SK-N-SH (cell line): Measurements from ENCODE around the gene MIGA1. TPM values are rescaled to one million over a fixed set of nuclear protein-coding genes. Genes with fewer than 3 reads are reported as not detected.
A peak's percentile ranks its signal among the peaks of the same experiment; 100 is the strongest.

Experiments used
- CTCF ChIA-PET: fragments of 300-600, 350-600 bp; formaldehyde crosslinking; extraction: SDS; loops from one replicate; lab custom pipeline; 2021; lab: Yijun Ruan, JAX
- POLR2A ChIA-PET: fragments of 350-600 bp; sonication (Branson Sonifier 250); formaldehyde crosslinking; extraction: SDS; loops from one replicate; lab custom pipeline; 2020; ENCODE audit warnings: antibody characterized with exemption, inconsistent platforms; lab: Yijun Ruan, JAX
- DNase-seq: peaks from one replicate; pipeline ENCODE4 v3.0.0; 2012
- H2AFZ ChIP-seq: fragments of 200-600 bp; sonication (generic); 2 replicates; pipeline ENCODE4 v1.8.1; 2016; ENCODE audit warnings: antibody characterized with exemption, mild to moderate bottlenecking, low read depth
- H3F3A ChIP-seq: fragments of 200-600 bp; sonication (generic); replicated peaks from 2 replicates; pipeline ENCODE3; 2016; ENCODE audit warnings: antibody characterized with exemption, mild to moderate bottlenecking; ENCODE audit not compliant: insufficient read depth
- H3K27ac ChIP-seq, 2 experiments: fragments of 200-500 bp in 1 of 2; fragments of 200-600 bp in 1 of 2; sonication (Bioruptor generic) in 1 of 2; sonication (generic), shearing (Covaris generic) in 1 of 2; 2 replicates each; pipeline versions ENCODE4 v1.5.1 to v1.6.1; 2014 to 2016; ENCODE audit warnings: low read depth in 2 of 2, inconsistent platforms in 1 of 2, low read length in 1 of 2, mild to moderate bottlenecking in 1 of 2, mixed read lengths in 1 of 2
- H3K27me3 ChIP-seq: fragments of 200-600 bp; sonication (generic), shearing (Covaris generic); 2 replicates; pipeline ENCODE4 v1.6.1; 2016; ENCODE audit warnings: mixed run types; ENCODE audit not compliant: insufficient read depth
- H3K36me3 ChIP-seq, 2 experiments: fragments of 200-500 bp in 1 of 2; fragments of 200-600 bp in 1 of 2; sonication (Bioruptor generic) in 1 of 2; sonication (generic) in 1 of 2; replicated peaks in 1 of 2; 2 replicates each; pipeline versions ENCODE3 to v1.5.1; 2014 to 2016; ENCODE audit warnings: low read length in 1 of 2, mild to moderate bottlenecking in 1 of 2; ENCODE audit not compliant: insufficient read depth in 2 of 2, control insufficient read depth in 1 of 2
- H3K4me1 ChIP-seq, 2 experiments: fragments of 200-500 bp in 1 of 2; fragments of 200-600 bp in 1 of 2; sonication (Bioruptor generic) in 1 of 2; sonication (generic), shearing (Covaris generic) in 1 of 2; 2 replicates each; pipeline versions ENCODE4 v1.5.1 to v1.6.1; 2014 to 2016; ENCODE audit warnings: low read depth in 1 of 2, low read length in 1 of 2, mixed run types in 1 of 2; ENCODE audit not compliant: insufficient read depth in 2 of 2, control insufficient read depth in 1 of 2
- H3K4me2 ChIP-seq: fragments of 200-600 bp; sonication (generic), shearing (Covaris generic); 2 replicates; pipeline ENCODE4 v1.6.1; 2017; ENCODE audit warnings: mixed run types
- H3K4me3 ChIP-seq, 2 experiments: fragments of 200-500 bp in 1 of 2; fragments of 200-600 bp in 1 of 2; sonication (Bioruptor generic) in 1 of 2; sonication (generic), shearing (Covaris generic) in 1 of 2; 2 replicates each; pipeline versions ENCODE4 v1.5.1 to v1.8.1; 2014 to 2016; ENCODE audit warnings: low read depth in 2 of 2, inconsistent platforms in 1 of 2, low read length in 1 of 2, mild to moderate bottlenecking in 1 of 2, mixed read lengths in 1 of 2, moderate library complexity in 1 of 2
- H3K79me2 ChIP-seq: fragments of 200-600 bp; sonication (generic); 2 replicates; pipeline ENCODE4 v1.8.1; 2017; ENCODE audit warnings: mild to moderate bottlenecking; ENCODE audit not compliant: insufficient read depth
- H3K9ac ChIP-seq: fragments of 200-600 bp; sonication (generic); 2 replicates; pipeline ENCODE4 v1.6.1; 2017; ENCODE audit warnings: mixed run types
- H3K9me2 ChIP-seq: fragments of 200-600 bp; sonication (generic); 2 replicates; pipeline ENCODE4 v1.6.1; 2017; ENCODE audit warnings: mixed run types
- H3K9me3 ChIP-seq: fragments of 200-600 bp; sonication (generic); 2 replicates; pipeline ENCODE4 v1.6.1; 2017; ENCODE audit warnings: mixed run types, mild to moderate bottlenecking, moderate library complexity
- H4K20me1 ChIP-seq: fragments of 200-600 bp; sonication (generic); 2 replicates; pipeline ENCODE4 v1.6.1; 2017; ENCODE audit warnings: mild to moderate bottlenecking, mixed run types; ENCODE audit not compliant: insufficient read depth
- FOSL2 ChIP-seq: IDR thresholded peaks from 2 replicates; pipeline ENCODE4 v1.4.0; 2012; ENCODE audit warnings: low read depth, mild to moderate bottlenecking, moderate library complexity, borderline replicate concordance
- FOXM1 ChIP-seq: IDR thresholded peaks from 2 replicates; pipeline ENCODE4 v1.4.0; 2012; ENCODE audit warnings: low read depth, mild to moderate bottlenecking
- GABPA ChIP-seq: IDR thresholded peaks from 2 replicates; pipeline ENCODE4 v1.4.0; 2012; ENCODE audit warnings: low read depth, mild to moderate bottlenecking
- JUND ChIP-seq: IDR thresholded peaks from 2 replicates; pipeline ENCODE4 v1.4.0; 2012
- NFIC ChIP-seq: IDR thresholded peaks from 2 replicates; pipeline ENCODE4 v1.4.0; 2012; ENCODE audit warnings: borderline replicate concordance
- NRF1 ChIP-seq: IDR thresholded peaks from 2 replicates; pipeline ENCODE4 v1.6.1; 2012; ENCODE audit warnings: low read depth, mild to moderate bottlenecking, low read length
- RAD21 ChIP-seq: IDR thresholded peaks from 2 replicates; pipeline ENCODE4 v1.6.1; 2012; ENCODE audit warnings: mild to moderate bottlenecking, low read length
- RCOR1 ChIP-seq: fragments of 150-350 bp; IDR thresholded peaks from 2 replicates; pipeline ENCODE4 v1.6.1; 2017; ENCODE audit warnings: antibody characterized with exemption, low read length
- RFX5 ChIP-seq: IDR thresholded peaks from 2 replicates; pipeline ENCODE4 v1.6.1; 2012; ENCODE audit warnings: mild to moderate bottlenecking, improper control_type of control experiment, low read length
- SMC3 ChIP-seq: IDR thresholded peaks from 2 replicates; pipeline ENCODE4 v1.6.1; 2012; ENCODE audit warnings: low read depth, low read length, improper control_type of control experiment
- YY1 ChIP-seq: IDR thresholded peaks from 2 replicates; pipeline ENCODE4 v1.4.0; 2012; ENCODE audit warnings: low read depth, mild to moderate bottlenecking
- WGBS: methylation state at CpG from one replicate; pipeline ENCODE4 v1.1.6; 2017; ENCODE audit warnings: low lambda C conversion rate; 5-methylcytosine and 5-hydroxymethylcytosine counted together
- polyA plus RNA-seq, 3 experiments: library from polyadenylated mRNA; depleted of rRNA; stranded (reverse); fragments of >200 nt; gene quantifications; 2 replicates each; pipeline ENCODE4 v1.2.3, GENCODE V29; 2012
- TF ChIP-seq, protein P1 (sequence below): fragments of 200-600 bp; sonication (generic); IDR thresholded peaks from 2 replicates; pipeline ENCODE4 v1.6.1; 2017; ENCODE audit warnings: antibody characterized with exemption, mild to moderate bottlenecking, moderate library complexity

The MIGA1 gene
- polyA plus RNA-seq, 1 of the 3 experiments (the other 2 are of a cell fraction), result 2.5 TPM

DNA sequence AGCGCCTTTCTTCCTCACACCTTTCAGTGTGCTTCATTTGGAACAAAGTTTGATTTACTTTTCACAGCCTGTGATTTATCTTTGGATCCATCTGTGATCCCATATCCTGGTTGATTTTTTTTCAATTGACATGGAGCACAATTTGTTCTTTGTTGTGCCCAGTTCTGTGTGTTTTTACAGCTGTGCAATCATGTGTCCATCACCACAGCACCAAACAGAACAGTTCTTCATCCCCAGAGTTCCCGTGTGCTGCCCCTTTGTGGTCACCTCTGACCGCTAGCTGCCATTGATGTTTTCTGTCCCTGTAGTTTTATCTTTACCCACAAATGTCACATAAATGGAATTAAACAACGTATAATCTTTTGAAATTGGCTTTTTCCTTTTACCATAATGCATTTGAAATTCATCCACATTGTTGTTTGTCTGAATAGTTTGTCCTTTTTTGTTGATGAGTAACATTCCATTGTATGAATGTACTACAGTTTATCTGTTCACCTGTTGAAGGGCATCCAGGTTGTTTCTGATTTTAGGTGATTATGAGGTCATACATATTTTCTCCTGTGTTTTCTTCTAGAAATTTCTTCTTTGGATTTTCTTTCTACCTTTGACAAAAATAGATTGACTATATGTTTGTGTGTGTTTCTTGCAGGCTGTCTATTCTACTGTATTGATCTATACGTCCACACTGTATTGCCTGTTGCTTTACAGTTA is 17.4 kb downstream of the MIGA1 start:
- no peak overlapping the region for H3K27ac ChIP-seq
- H2AFZ ChIP-seq, result no peak overlapping the region
- peaks cover 12% of the 10 kb centered on the region for H3F3A ChIP-seq
- no peaks in the 10 kb centered on the region for H3K27me3 ChIP-seq
- WGBS, result 92% methylated on average over 5 of the region's 5 CpGs
- H3K4me1 ChIP-seq, result peaks cover 0 to 5% of the 10 kb centered on the region in 2 experiments; a peak in 1 of 4 replicates
- no peaks in the 10 kb centered on the region for H3K9me3 ChIP-seq
- TF ChIP-seq RFX5, result no peak
- TF ChIP-seq SMC3, result no peak
- TF ChIP-seq NRF1, result no peak
- TF ChIP-seq RCOR1, result no peak
- no peak for TF ChIP-seq RAD21
- TF ChIP-seq GABPA, result no peak
- TF ChIP-seq YY1, result no peak
- DNase-seq, result no peak
- no peak overlapping the region for H3K4me3 ChIP-seq
- peaks cover 68% of the 10 kb centered on the region for H3K79me2 ChIP-seq
- H3K36me3 ChIP-seq, result peaks cover 13 to 36% of the 10 kb centered on the region in 2 experiments
- H3K9ac ChIP-seq, result no peak overlapping the region
- 0 out of 2 replicates have a peak, but pooled peaks cover 3% of the 10 kb centered on the region for H4K20me1 ChIP-seq
- no peak overlapping the region for H3K4me2 ChIP-seq
- ChIA-PET CTCF (interaction anchor here (1.8 kb wide), 1 partner anchor 104 kb away, joined by 4 read pairs; no protein-coding TSS in a partner anchor), POLR2A (no interaction called here)
- H3K9me2 ChIP-seq, result no peaks in the 10 kb centered on the region

DNA sequence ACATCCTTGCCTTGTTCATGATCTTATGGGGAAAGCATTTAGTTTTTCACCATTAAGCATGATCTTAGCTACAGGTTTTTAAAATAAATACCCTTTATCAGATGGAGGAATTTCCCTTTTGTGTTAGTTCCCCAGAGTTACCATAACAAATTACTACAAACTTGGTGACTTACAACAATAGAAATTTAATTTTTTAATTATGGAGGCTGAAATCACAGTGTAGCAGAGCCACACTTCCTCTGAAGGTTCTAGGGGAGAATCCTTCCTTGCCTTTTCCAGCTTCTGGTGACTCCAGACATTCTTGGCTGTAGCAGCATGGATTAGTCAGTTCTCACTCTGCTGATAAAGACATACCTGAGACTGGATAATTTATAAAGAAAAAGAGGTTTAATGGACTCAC is 18.5 kb downstream of the MIGA1 start:
- Histone ChIP-seq H3K36me3 (peaks cover 21 to 34% of the 10 kb centered on the region in 2 experiments), H2AFZ (no peak overlapping the region), H3K27ac (peak overlapping the region in 1 of 2 experiments; percentile 47; a peak in 2 of 4 replicates), H3K27me3 (no peaks in the 10 kb centered on the region), H3K79me2 (peaks cover 62% of the 10 kb centered on the region), H3K4me3 (no peak overlapping the region), H3K4me2 (no peak overlapping the region), H3K4me1 (peaks cover 0 to 5% of the 10 kb centered on the region in 2 experiments; a peak in 1 of 4 replicates), H4K20me1 (0 out of 2 replicates have a peak, but pooled peaks cover 3% of the 10 kb centered on the region), H3F3A (peaks cover 9% of the 10 kb centered on the region), H3K9me3 (no peaks in the 10 kb centered on the region), H3K9me2 (no peaks in the 10 kb centered on the region), H3K9ac (no peak overlapping the region)
- POLR2A ChIA-PET, result no interaction called here
- TF ChIP-seq RCOR1, result no peak
- TF ChIP-seq, protein P1, sequence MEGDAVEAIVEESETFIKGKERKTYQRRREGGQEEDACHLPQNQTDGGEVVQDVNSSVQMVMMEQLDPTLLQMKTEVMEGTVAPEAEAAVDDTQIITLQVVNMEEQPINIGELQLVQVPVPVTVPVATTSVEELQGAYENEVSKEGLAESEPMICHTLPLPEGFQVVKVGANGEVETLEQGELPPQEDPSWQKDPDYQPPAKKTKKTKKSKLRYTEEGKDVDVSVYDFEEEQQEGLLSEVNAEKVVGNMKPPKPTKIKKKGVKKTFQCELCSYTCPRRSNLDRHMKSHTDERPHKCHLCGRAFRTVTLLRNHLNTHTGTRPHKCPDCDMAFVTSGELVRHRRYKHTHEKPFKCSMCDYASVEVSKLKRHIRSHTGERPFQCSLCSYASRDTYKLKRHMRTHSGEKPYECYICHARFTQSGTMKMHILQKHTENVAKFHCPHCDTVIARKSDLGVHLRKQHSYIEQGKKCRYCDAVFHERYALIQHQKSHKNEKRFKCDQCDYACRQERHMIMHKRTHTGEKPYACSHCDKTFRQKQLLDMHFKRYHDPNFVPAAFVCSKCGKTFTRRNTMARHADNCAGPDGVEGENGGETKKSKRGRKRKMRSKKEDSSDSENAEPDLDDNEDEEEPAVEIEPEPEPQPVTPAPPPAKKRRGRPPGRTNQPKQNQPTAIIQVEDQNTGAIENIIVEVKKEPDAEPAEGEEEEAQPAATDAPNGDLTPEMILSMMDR, result no peak
- no peak for TF ChIP-seq NRF1
- TF ChIP-seq FOXM1, result no peak
- TF ChIP-seq NFIC, result no peak
- no peak for TF ChIP-seq GABPA
- no peak for TF ChIP-seq FOSL2
- TF ChIP-seq JUND, result no peak
- DNase-seq, result no peak
- CTCF ChIA-PET, result interaction anchor here (1.8 kb wide), 1 partner anchor 102 kb away, joined by 4 read pairs; no protein-coding TSS in a partner anchor
